KMS-11 (cell line): ENCODE data around the gene DFFA.

Source experiments
- H2AFZ ChIP-seq: fragments of 200-600 bp; sonication (generic); 2 replicates; pipeline ENCODE4 v1.6.1; 2016; ENCODE audit warnings: antibody characterized with exemption, mixed run types, low read depth
- H3K27ac ChIP-seq: fragments of 200-600 bp; sonication (generic); 2 replicates; pipeline ENCODE4 v1.6.1; 2016; ENCODE audit warnings: mild to moderate bottlenecking, mixed run types
- H3K27me3 ChIP-seq: fragments of 200-600 bp; sonication (generic); 2 replicates; pipeline ENCODE4 v1.6.1; 2017; ENCODE audit warnings: mild to moderate bottlenecking, low read depth, mixed run types, moderate library complexity; ENCODE audit not compliant: insufficient read depth
- H3K36me3 ChIP-seq: fragments of 200-600 bp; sonication (generic); 2 replicates; pipeline ENCODE4 v1.6.1; 2017; ENCODE audit warnings: mild to moderate bottlenecking, mixed run types; ENCODE audit not compliant: insufficient read depth
- H3K4me1 ChIP-seq: fragments of 200-600 bp; sonication (generic); 2 replicates; pipeline ENCODE4 v1.6.1; 2016; ENCODE audit warnings: mild to moderate bottlenecking, low read depth, mixed run types; ENCODE audit not compliant: poor library complexity, severe bottlenecking
- H3K4me2 ChIP-seq: fragments of 200-600 bp; sonication (generic); 2 replicates; pipeline ENCODE4 v1.7.0; 2016; ENCODE audit warnings: mild to moderate bottlenecking, mixed run types
- H3K4me3 ChIP-seq: fragments of 200-600 bp; sonication (generic); IDR thresholded peaks from 2 replicates; pipeline ENCODE4 v1.6.1; 2017; ENCODE audit warnings: low read depth, low read length, mixed read lengths; ENCODE audit not compliant: insufficient read depth
- H3K79me2 ChIP-seq: fragments of 200-600 bp; sonication (generic); 2 replicates; pipeline ENCODE4 v1.6.1; 2016; ENCODE audit warnings: low read depth, mixed run types; ENCODE audit not compliant: insufficient read depth
- H3K9ac ChIP-seq: fragments of 200-600 bp; sonication (generic); 2 replicates; pipeline ENCODE4 v1.6.1; 2016; ENCODE audit warnings: mild to moderate bottlenecking, mixed run types
- H4K20me1 ChIP-seq: fragments of 200-600 bp; sonication (generic); 2 replicates; pipeline ENCODE4 v1.6.1; 2016; ENCODE audit warnings: mild to moderate bottlenecking, mixed run types; ENCODE audit not compliant: insufficient read depth
- CTCF ChIP-seq: fragments of 200-600 bp; sonication (generic); conservative IDR thresholded peaks from 2 replicates; pipeline ENCODE4 v1.6.1; 2017; ENCODE audit warnings: low read depth, mild to moderate bottlenecking, antibody characterized with exemption, low read length, moderate library complexity, mixed read lengths

DFFA gene

GRCh38 chr1:10519016-10519417, 46.7 kb upstream of the DFFA start:
- no peak overlapping the region for H2AFZ ChIP-seq
- H3K4me3 ChIP-seq: no peak overlapping the region
- H3K27me3 ChIP-seq: no peaks in the 10 kb centered on the region
- H3K4me1 ChIP-seq: no peaks in the 10 kb centered on the region
- no peaks in the 10 kb centered on the region for H3K79me2 ChIP-seq
- no peak overlapping the region for H3K27ac ChIP-seq
- H3K4me2 ChIP-seq: no peak overlapping the region
- no peaks in the 10 kb centered on the region for H3K36me3 ChIP-seq
- no peaks in the 10 kb centered on the region for H4K20me1 ChIP-seq
- no peak for TF ChIP-seq CTCF
- H3K9ac ChIP-seq: no peak overlapping the region

- H3K27me3 ChIP-seq: no peaks in the 10 kb centered on the region
- H3K79me2 ChIP-seq: no peaks in the 10 kb centered on the region; the same call in 1 of the 2 replicates
- no peaks in the 10 kb centered on the region for H3K4me1 ChIP-seq
- H2AFZ ChIP-seq: no peak overlapping the region
- H3K9ac ChIP-seq: no peak overlapping the region
- no peak overlapping the region for H3K4me2 ChIP-seq
- TF ChIP-seq CTCF: no peak
- no peak overlapping the region for H3K4me3 ChIP-seq
- no peaks in the 10 kb centered on the region for H3K36me3 ChIP-seq
- no peak overlapping the region for H3K27ac ChIP-seq
- no peaks in the 10 kb centered on the region for H4K20me1 ChIP-seq
These were observed 45.3 kb upstream of the DFFA start for GRCh38 chr1:10517677-10517982.

- no peak overlapping the region for H3K9ac ChIP-seq
- H3K4me3 ChIP-seq: no peak overlapping the region
- no peak overlapping the region for H3K27ac ChIP-seq
- H4K20me1 ChIP-seq: no peaks in the 10 kb centered on the region
- no peaks in the 10 kb centered on the region for H3K36me3 ChIP-seq
- H3K27me3 ChIP-seq: no peaks in the 10 kb centered on the region
- no peak overlapping the region for H3K4me2 ChIP-seq
- no peak overlapping the region for H2AFZ ChIP-seq
- no peaks in the 10 kb centered on the region; the same call in 1 of the 2 replicates for H3K79me2 ChIP-seq
- H3K4me1 ChIP-seq: no peaks in the 10 kb centered on the region
- TF ChIP-seq CTCF: no peak
These were observed 44.8 kb upstream of the DFFA start for GRCh38 chr1:10516925-10517676.

GRCh38 chr1:10515976-10516750, 43.8 kb upstream of the DFFA start:
- no peak overlapping the region for H3K9ac ChIP-seq
- H3K36me3 ChIP-seq: no peaks in the 10 kb centered on the region
- H3K27ac ChIP-seq: no peak overlapping the region
- no peaks in the 10 kb centered on the region for H3K27me3 ChIP-seq
- TF ChIP-seq CTCF: no peak
- no peak overlapping the region for H2AFZ ChIP-seq
- no peak overlapping the region for H3K4me2 ChIP-seq
- H3K79me2 ChIP-seq: no peaks in the 10 kb centered on the region; the same call in 1 of the 2 replicates
- H4K20me1 ChIP-seq: no peaks in the 10 kb centered on the region
- no peak overlapping the region for H3K4me3 ChIP-seq
- H3K4me1 ChIP-seq: no peaks in the 10 kb centered on the region
